GM19467 (cell line): ENCODE data around the gene B3GNT4.
"Not testable (repeated sequence)": the region's sequence is repeated elsewhere in the genome, so short reads cannot be mapped to it uniquely, and the experiment has no call there.

ENCODE experiments used
- ATAC-seq: cut with Tn5 transposase; IDR thresholded peaks from one replicate; pipeline ENCODE4 v1.9.1; 2021; ENCODE audit warnings: mild to moderate bottlenecking, moderate library complexity; ENCODE audit not compliant: unreplicated experiment

The B3GNT4 gene

DNA sequence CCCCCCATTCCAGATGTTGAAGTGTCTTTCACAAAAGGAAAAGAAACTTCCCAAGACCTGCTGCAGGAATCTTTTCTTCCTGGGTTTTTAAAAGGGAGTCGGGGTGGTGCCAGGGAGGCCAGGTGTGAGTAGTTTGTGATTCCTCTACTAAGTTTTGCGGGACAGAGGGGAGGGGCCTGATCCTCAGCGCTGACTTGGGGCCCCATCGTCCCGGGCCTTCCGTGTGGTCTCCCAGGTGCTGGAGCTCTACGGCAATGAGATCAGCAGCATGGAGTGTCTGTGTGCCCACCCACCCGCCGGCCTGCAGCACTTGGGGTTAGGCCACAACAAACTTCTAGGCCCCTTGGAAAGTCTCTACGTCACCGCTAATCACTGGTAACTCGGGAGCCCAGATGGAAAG, 16.0 kb upstream of the B3GNT4 start:
- ATAC-seq, result no peak

GRCh38 chr12:122189626-122190475, 13.7 kb upstream of the B3GNT4 start:
- ATAC-seq, result no peak

DNA sequence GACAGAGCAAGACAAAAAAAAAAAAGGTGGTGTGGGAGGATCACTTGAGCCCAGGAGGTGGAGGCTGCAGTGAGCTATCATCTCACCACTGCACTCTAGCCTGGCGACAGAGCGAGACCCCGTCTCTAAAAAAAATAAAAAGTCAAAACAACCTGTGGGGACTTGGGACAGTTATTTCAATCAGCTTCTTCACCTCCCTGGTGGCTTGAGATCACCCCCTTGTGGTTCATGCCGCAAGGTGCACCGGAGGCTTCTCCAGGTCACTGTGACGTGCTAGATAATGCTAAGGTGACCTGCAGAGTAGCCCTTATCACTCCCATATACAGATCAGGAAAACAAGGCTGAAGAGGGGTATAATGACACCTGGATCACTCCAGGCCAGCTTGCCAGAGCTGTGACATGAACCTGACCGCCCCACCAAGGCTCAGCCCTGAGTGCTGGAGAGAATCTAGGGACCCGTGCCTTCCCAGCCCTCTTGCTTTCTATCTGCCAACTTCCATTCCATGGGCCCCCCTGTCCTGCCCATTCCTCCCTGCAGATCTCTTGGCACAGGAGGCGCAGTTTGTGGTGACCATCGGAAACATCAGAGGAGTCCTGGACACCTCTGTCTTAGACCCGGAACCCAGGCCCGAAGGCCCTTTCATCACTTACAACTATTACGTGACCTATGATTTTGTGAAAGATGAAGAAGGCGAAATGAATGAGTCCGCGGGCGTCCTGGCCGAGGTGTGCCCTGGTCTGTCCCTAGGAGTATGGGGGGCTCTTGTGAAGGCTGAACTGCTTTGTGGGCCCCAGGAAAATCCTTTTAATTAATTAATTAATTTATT, 12.5 kb upstream of the B3GNT4 start:
- ATAC-seq, result no peak

GRCh38 chr12:122192441-122192840, 11.1 kb upstream of the B3GNT4 start:
- no peak for ATAC-seq

DNA sequence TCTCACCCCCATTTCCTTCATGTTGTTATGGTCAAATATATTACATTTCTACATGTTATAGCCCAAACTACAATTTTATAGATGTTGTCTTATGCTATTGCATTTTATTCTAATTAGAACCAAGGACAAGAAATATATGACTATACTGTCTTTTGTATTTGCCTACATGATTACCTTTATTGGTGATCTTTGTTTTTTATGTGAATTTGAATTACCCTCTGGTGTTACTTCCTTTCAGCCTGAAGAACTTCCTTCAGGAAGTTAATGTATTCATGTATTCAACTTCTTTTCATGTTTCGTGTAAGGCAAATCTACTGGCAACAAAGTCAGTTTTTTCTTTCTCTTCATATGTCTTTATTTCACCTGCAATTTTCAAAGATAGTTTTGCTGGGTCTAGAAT, 8.7 kb upstream of the B3GNT4 start:
- no peak for ATAC-seq

- ATAC-seq, result no peak
Observed at GRCh38 chr12:122195405-122195804, 8.1 kb upstream of the B3GNT4 start.

DNA sequence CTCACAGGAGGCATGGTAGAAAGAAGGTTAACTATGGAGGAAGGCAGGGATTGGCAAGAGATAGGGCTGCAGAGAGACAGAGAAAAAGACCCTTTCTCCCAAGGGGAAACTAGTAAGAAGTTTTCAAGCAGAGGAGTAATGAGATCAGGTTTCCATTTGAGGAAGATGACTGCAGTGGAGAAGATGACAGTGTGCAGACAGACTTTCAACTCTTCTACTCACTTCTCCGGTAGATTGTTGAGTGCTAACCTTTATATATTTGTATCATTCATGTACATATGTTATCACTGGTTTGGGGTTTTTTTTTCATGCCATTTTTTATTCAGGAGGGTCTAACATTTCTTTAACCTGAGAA, 5.9 kb upstream of the B3GNT4 start:
- ATAC-seq, result no peak

DNA sequence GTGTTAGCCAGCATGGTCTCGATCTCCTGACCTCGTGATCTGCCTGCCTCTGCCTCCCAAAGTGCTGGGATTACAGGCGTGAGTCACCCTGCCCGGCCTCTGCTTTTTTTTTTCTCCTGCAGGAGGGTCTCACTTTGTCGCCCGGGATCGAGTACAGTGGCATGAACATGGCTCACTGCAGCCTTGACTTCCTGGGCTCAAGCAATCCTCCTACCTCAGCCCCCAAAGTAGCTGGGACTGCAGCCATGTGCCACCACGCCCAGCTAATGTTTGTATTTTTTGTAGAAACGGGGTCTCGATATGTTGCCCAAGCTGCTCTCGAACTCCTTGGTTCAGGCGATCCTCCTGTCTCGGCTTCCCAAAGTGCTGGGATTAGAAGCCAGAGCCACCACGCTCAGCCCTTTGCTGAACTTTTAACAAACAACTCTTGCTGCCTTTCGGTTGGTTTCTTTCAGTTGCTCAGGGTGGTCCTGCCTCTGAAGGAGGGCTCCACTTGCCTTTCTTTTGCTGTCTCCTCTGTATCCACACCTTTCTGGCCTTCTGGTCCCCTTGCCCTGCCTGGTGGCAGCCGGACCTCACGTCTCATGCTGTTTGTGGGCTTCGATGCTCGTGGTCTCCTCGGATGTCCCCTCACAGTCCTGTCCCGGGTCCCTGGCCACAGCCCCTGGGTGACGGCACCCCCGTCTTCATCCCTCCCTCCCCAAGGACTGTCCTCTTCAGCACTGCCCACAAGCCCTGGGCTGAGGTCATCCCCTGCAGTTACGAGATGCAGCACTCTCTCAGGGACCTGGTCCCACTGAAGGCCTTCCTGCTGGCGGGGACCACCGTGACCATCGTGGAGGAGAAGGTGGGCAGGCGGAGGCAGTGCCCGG, 3.8 kb upstream of the B3GNT4 start:
- ATAC-seq, result no peak

GRCh38 chr12:122200541-122201175, 2.9 kb upstream of the B3GNT4 start:
- ATAC-seq, result no peak

DNA sequence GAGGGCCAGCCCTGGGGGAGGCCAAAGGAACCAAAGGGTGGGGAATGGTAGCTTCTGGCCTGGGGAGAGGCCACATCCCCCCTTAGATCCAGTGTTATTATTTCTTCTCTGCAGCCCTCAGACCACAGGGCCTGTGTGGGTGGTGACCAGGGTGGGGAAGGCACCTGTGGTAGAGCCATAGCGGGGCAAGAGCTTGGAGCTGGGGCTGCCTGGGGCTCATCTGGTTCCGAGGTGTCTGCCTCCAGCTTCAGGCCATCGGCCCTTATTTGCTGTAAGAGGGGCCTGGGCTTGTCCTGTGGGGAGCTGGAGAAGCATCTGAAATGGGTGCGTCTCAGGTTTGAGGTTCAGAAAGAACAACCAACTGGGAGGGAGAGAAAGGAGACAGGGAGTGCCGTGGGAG, 2.1 kb upstream of the B3GNT4 start:
- ATAC-seq, result no peak

GRCh38 chr12:122202017-122202416, 1.5 kb upstream of the B3GNT4 start:
- ATAC-seq, result no peak

DNA sequence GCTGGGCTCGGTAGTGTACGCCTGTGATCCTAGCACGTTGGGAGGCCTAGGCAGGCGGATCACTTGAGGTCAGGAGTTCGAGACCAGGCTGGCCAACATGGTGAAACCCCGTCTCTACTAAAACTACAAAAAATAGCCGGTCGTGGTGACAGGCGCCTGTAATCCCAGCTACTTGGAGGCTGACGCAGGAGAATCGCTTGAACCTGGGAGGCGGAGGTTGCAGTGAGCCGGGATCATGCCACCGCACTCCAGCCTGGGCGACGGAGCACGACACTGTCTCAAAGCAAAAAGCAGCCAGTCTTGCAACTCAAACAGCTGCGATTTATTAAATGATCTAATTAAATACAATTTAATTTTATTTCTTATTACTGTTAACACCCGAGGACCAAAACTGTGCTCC, 698 bp upstream of the B3GNT4 start:
- not testable (repeated sequence) for ATAC-seq

GRCh38 chr12:122204167-122205052, 901 bp downstream of the B3GNT4 start:
- ATAC-seq, result no peak

DNA sequence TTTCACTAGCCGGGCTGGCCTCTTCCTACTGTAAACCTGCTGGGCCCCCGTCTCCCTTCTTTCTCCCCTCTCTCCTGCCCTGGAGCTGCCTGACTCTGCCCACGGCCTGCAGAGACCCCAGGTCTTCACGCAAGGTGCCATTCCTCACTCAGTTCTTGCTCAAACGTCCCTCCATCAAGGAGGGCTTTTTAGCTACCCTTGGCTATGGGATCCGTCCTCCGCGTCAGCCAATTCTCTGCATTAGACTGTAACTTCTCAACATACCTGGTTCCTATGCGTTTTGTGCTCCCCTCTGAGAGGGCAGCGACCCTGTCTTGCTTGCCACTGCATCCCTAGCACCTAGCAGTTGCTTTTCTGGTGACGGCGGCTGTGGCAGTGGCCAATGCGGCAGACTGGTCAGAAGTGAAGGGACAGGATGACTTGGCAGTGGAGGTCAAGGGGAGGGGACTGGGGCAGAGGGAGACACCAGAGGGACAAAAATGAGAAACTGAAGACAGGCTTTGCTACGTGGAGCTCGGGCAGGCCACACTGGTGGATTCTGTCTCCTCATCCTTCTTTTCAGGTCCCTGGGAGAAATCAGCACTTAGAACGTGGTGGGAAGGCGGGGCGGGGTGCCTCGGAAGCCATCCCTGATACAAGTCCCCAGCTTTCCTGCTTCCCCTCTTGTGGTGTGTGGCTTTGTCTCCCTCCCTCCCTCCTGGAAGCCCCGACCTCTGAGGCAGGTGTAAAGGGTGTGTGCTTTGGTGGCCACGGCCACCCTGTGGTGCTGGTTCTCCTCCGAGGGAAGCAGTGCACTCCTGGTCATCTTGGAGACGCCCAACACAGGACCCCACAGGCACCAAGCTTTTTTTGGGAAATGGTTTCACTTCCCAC, 1.8 kb downstream of the B3GNT4 start:
- no peak for ATAC-seq

- ATAC-seq, result no peak
Observed at GRCh38 chr12:122206111-122206881, 2.8 kb downstream of the B3GNT4 start.

GRCh38 chr12:122206976-122207375, 3.5 kb downstream of the B3GNT4 start:
- ATAC-seq, result no peak

DNA sequence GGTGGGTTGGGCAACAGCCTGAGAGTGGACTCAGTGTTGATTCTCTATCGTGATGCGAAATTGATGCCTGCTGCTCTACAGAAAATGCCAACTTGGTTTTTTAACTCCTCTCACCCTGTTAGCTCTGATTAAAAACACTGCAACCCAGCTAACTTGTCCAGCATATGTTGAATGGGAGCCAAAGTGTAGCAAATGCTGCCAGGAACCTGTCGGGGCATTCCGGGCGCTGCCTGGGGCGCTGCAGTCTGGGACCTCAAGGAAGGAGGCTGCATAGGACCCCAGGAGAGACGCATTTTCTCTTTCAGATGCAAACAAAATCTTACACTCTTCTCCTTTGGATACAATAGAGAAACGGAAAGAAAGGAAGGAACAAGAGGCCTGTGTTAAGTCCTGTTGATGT, 3.9 kb downstream of the B3GNT4 start:
- ATAC-seq, result no peak
